HepG2 (cell line): ENCODE data around the gene ANO1. TPM values are rescaled to one million over a fixed set of nuclear protein-coding genes. Genes with fewer than 3 reads are reported as not detected.

ENCODE experiments used
- BHLHE40 ChIP-seq: IDR thresholded peaks from 2 replicates; pipeline ENCODE4 v1.6.1; 2011; ENCODE audit warnings: low read length, improper control_type of control experiment
- CHD2 ChIP-seq: IDR thresholded peaks from 2 replicates; pipeline ENCODE4 v1.6.1; 2011; ENCODE audit warnings: low read depth, low read length, improper control_type of control experiment
- CREBL2 ChIP-seq: sonication (generic); formaldehyde crosslinking; IDR thresholded peaks from 2 replicates; pipeline ENCODE4 v1.8.1; 2023; ENCODE audit warnings: missing genetic modification reagents, mild to moderate bottlenecking, borderline replicate concordance
- E2F5 ChIP-seq: sonication (generic); formaldehyde crosslinking; conservative IDR thresholded peaks from 2 replicates; pipeline ENCODE4 v1.4.0; 2020; ENCODE audit warnings: missing genetic modification reagents
- ETV6 ChIP-seq: sonication (generic); formaldehyde crosslinking; conservative IDR thresholded peaks from 2 replicates; pipeline ENCODE4 v1.4.0; 2020; ENCODE audit warnings: missing genetic modification reagents
- HHEX ChIP-seq: IDR thresholded peaks from 2 replicates; pipeline ENCODE4 v1.6.1; 2016; ENCODE audit warnings: control low read depth
- HNRNPK ChIP-seq: fragments of 200-400 bp; formaldehyde crosslinking; IDR thresholded peaks from 2 replicates; pipeline ENCODE4 v1.6.1; 2018; ENCODE audit warnings: low read length, low read depth, moderate library complexity, mild to moderate bottlenecking; ENCODE audit not compliant: poor library complexity, severe bottlenecking
- HNRNPUL1 ChIP-seq: fragments of 200-400 bp; formaldehyde crosslinking; IDR thresholded peaks from 2 replicates; pipeline ENCODE4 v1.6.1; 2017; ENCODE audit warnings: low read depth, mild to moderate bottlenecking, low read length, moderate library complexity
- POGZ ChIP-seq: sonication (generic); formaldehyde crosslinking; IDR thresholded peaks from 2 replicates; pipeline ENCODE4 v1.4.0; 2020; ENCODE audit warnings: mild to moderate bottlenecking, missing genetic modification reagents
- SNAPC5 ChIP-seq: sonication (generic); formaldehyde crosslinking; IDR thresholded peaks from 2 replicates; pipeline ENCODE4 v1.8.1; 2023; ENCODE audit warnings: mild to moderate bottlenecking, missing genetic modification reagents, borderline replicate concordance
- ZBTB25 ChIP-seq: IDR thresholded peaks from 2 replicates; pipeline ENCODE4 v1.6.1; 2018; ENCODE audit warnings: missing genetic modification reagents
- ZC3H13 ChIP-seq: sonication (generic); formaldehyde crosslinking; IDR thresholded peaks from 2 replicates; pipeline ENCODE4 v1.8.1; 2023; ENCODE audit warnings: mild to moderate bottlenecking, missing genetic modification reagents, moderate library complexity
- ZNF232 ChIP-seq: sonication (generic); formaldehyde crosslinking; IDR thresholded peaks from 2 replicates; pipeline ENCODE4 v1.4.0; 2020; ENCODE audit warnings: missing genetic modification reagents, borderline replicate concordance
- ZNF235 ChIP-seq: sonication (generic); formaldehyde crosslinking; IDR thresholded peaks from 2 replicates; pipeline ENCODE4 v1.8.1; 2023; ENCODE audit warnings: mild to moderate bottlenecking, missing genetic modification reagents, borderline replicate concordance
- ZNF496 ChIP-seq: sonication (generic); formaldehyde crosslinking; IDR thresholded peaks from 2 replicates; pipeline ENCODE4 v1.8.1; 2023; ENCODE audit warnings: mild to moderate bottlenecking, moderate library complexity, missing genetic modification reagents; ENCODE audit not compliant: insufficient replicate concordance
- ZNF597 ChIP-seq: sonication (generic); formaldehyde crosslinking; IDR thresholded peaks from 2 replicates; pipeline ENCODE4 v1.5.0; 2020; ENCODE audit warnings: missing genetic modification reagents
- ZNF672 ChIP-seq: sonication (generic); formaldehyde crosslinking; IDR thresholded peaks from 2 replicates; pipeline ENCODE4 v1.8.1; 2022; ENCODE audit warnings: missing genetic modification reagents
- polyA plus RNA-seq, 8 experiments: library from polyadenylated mRNA; depleted of rRNA in 3 of 8; stranded (reverse) in 7 of 8; unstranded in 1 of 8; fragments of >200 nt; fragmentation: Illumina TruSeq in 4 of 8; extraction: Trizol in 4 of 8; gene quantifications; 2 replicates each; pipeline versions ENCODE4 v1.2.1 to v1.2.3, GENCODE V29; 2011 to 2016; ENCODE audit warnings: low read depth in 4 of 8, missing spikeins in 1 of 8, mixed read lengths in 1 of 8; ENCODE audit not compliant: insufficient read depth in 1 of 8
- total RNA-seq, 5 experiments: library from RNA; depleted of rRNA; stranded (reverse); fragments of >200 nt; fragmentation: Illumina TruSeq; extraction: Trizol; gene quantifications; 2 replicates each; pipeline ENCODE4 v1.2.3, GENCODE V29; 2016; ENCODE audit warnings: low read depth in 1 of 5
- TF ChIP-seq, protein P1 (sequence below): sonication (generic); formaldehyde crosslinking; IDR thresholded peaks from 2 replicates; pipeline ENCODE4 v1.5.1; 2020; ENCODE audit warnings: missing genetic modification reagents, mild to moderate bottlenecking, borderline replicate concordance
- TF ChIP-seq, protein P2 (sequence below): IDR thresholded peaks from 2 replicates; pipeline ENCODE4 v1.6.1; 2016; ENCODE audit warnings: missing biosample characterization, missing genetic modification reagents, low read depth
- TF ChIP-seq, protein P3 (sequence below): IDR thresholded peaks from 2 replicates; pipeline ENCODE4 v1.6.1; 2016; ENCODE audit warnings: control low read depth

Gene ANO1
- total and polyA plus RNA-seq, 2 of the 13 experiments (the other 11 are each of a cell fraction or from before 2014, with no cell fraction given): not detected

DNA sequence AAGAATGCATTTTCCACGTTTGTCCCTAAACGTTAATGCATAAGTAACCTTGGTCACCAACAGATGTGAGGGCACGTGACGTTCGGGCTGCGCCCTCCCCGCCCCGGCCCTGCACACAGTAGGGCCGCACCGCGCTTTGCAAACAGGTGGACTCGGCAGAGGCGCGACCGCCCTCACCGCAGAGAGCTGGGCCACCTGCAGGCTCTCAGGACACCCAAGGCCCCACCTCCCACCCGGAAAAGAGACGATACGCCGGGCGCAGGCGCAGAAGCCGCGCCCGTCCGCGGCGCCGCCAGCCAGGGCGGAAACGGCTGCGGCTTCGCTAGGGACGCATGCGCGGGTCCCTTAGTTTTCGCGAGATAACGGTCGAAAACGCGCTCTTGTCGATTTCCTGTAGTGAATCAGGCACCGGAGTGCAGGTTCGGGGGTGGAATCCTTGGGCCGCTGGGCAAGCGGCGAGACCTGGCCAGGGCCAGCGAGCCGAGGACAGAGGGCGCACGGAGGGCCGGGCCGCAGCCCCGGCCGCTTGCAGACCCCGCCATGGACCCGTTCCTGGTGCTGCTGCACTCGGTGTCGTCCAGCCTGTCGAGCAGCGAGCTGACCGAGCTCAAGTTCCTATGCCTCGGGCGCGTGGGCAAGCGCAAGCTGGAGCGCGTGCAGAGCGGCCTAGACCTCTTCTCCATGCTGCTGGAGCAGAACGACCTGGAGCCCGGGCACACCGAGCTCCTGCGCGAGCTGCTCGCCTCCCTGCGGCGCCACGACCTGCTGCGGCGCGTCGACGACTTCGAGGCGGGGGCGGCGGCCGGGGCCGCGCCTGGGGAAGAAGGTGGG lies 125.0 kb downstream of the ANO1 start, which contains the start of gene FADD (continued):
- TF ChIP-seq, protein P1, sequence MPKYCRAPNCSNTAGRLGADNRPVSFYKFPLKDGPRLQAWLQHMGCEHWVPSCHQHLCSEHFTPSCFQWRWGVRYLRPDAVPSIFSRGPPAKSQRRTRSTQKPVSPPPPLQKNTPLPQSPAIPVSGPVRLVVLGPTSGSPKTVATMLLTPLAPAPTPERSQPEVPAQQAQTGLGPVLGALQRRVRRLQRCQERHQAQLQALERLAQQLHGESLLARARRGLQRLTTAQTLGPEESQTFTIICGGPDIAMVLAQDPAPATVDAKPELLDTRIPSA (CRISPR knock-in tag): peak; percentile 75; the same call in 1 of the 2 replicates
- TF ChIP-seq ZNF232 (CRISPR knock-in tag) (0 out of 2 replicates have a peak, but pooled peaks have one; percentile 31), HNRNPK (no peak), ZNF672 (CRISPR knock-in tag) (no peak), ZNF496 (CRISPR knock-in tag) (no peak), POGZ (no peak; the same call in 1 of the 2 replicates), CHD2 (peak; percentile 89), HNRNPUL1 (no peak), ZNF597 (CRISPR knock-in tag) (no peak), HHEX (CRISPR knock-in tag) (no peak), ETV6 (CRISPR knock-in tag) (no peak; the same call in 1 of the 2 replicates), ZNF235 (CRISPR knock-in tag) (no peak), BHLHE40 (0 out of 2 replicates have a peak, but pooled peaks have one; percentile 33), SNAPC5 (CRISPR knock-in tag) (0 out of 2 replicates have a peak, but pooled peaks have one; percentile 79), ZC3H13 (CRISPR knock-in tag) (0 out of 2 replicates have a peak, but pooled peaks have one; percentile 28), ZBTB25 (CRISPR knock-in tag) (no peak), E2F5 (CRISPR knock-in tag) (no peak), CREBL2 (CRISPR knock-in tag) (no peak)
- TF ChIP-seq, protein P2, sequence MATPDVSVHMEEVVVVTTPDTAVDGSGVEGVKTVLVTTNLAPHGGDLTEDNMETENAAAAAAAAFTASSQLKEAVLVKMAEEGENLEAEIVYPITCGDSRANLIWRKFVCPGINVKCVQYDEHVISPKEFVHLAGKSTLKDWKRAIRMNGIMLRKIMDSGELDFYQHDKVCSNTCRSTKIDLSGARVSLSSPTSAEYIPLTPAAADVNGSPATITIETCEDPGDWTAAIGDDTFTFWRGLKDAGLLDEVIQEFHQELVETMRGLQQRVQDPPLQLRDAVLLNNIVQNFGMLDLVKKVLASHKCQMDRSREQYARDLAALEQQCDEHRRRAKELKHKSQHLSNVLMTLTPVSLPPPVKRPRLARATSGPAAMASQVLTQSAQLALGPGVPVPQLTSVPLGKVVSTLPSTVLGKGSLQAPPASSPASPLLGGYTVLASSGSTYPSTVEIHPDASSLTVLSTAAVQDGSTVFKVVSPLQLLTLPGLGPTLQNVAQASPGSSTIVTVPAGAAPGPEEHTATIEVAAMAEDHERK (CRISPR knock-in tag): peak; percentile 55
- TF ChIP-seq, protein P3, sequence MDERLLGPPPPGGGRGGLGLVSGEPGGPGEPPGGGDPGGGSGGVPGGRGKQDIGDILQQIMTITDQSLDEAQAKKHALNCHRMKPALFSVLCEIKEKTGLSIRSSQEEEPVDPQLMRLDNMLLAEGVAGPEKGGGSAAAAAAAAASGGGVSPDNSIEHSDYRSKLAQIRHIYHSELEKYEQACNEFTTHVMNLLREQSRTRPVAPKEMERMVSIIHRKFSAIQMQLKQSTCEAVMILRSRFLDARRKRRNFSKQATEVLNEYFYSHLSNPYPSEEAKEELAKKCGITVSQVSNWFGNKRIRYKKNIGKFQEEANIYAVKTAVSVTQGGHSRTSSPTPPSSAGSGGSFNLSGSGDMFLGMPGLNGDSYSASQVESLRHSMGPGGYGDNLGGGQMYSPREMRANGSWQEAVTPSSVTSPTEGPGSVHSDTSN (CRISPR knock-in tag): no peak
